HepG2 (cell line): ENCODE results near the gene NR2F1. TPM values are rescaled to one million over a fixed set of nuclear protein-coding genes. Genes with fewer than 3 reads are reported as not detected.

ENCODE experiments used
- ATAC-seq: fragments of 200-7000 bp; cut with Tn5 transposase; 3 replicates; pipeline ENCODE4 v1.9.1; 2020; ENCODE audit warnings: mild to moderate bottlenecking, moderate library complexity
- BruUV-seq: library from RNA; stranded (reverse); fragments of 400-500 nt; replicated peaks from 2 replicates; lab custom pipeline; 2021; lab: Mats Ljungman, UMichigan
- CTCF ChIA-PET: fragments of 300-600 bp; formaldehyde crosslinking; extraction: SDS; loops from one replicate; lab custom pipeline; 2021; ENCODE audit warnings: low total read pairs, inconsistent platforms, low intra/inter-chr PET ratio; lab: Yijun Ruan, JAX
- POLR2A ChIA-PET: fragments of 350-600 bp; sonication (Branson Sonifier 250); formaldehyde crosslinking; loops from one replicate; lab custom pipeline; 2020; ENCODE audit warnings: antibody characterized with exemption, inconsistent platforms; lab: Yijun Ruan, JAX
- DNase-seq: peaks from one replicate; pipeline ENCODE4 v3.0.0-alpha.2; 2015; ENCODE audit warnings: low spot score
- FAIRE-seq: peaks from 3 replicates; lab custom pipeline; 2011; peaks lifted over from hg19 to GRCh38; lab: Jason Lieb, UNC
- H2AFZ ChIP-seq: one replicate; pipeline ENCODE4 v1.6.1; 2011; ENCODE audit warnings: low read length, inconsistent platforms
- H3K27ac ChIP-seq: fragments of 300-600 bp; 3 replicates; pipeline ENCODE4 v1.8.0; 2011; ENCODE audit warnings: mixed run types, mild to moderate bottlenecking, mixed read lengths, low read length, inconsistent platforms; ENCODE audit not compliant: insufficient read depth; ENCODE audit errors: extremely low read length
- H3K27me3 ChIP-seq, 2 experiments: fragments of 200-600 bp in 1 of 2; 2 replicates in 1 of 2; 3 replicates in 1 of 2; pipeline versions ENCODE4 v1.6.0 to v1.8.0; 2011; ENCODE audit warnings: low read length in 2 of 2, mild to moderate bottlenecking in 2 of 2, moderate library complexity in 2 of 2, inconsistent platforms in 1 of 2; ENCODE audit not compliant: insufficient read depth in 2 of 2, control insufficient read depth in 1 of 2
- H3K36me3 ChIP-seq, 2 experiments: fragments of 200-600 bp in 1 of 2; replicated peaks in 1 of 2; 2 replicates in 1 of 2; 3 replicates in 1 of 2; pipeline versions ENCODE4 v1.5.1 to v1.8.0; 2011; ENCODE audit warnings: low read length in 2 of 2, inconsistent platforms in 1 of 2; ENCODE audit not compliant: insufficient read depth in 2 of 2, control insufficient read depth in 1 of 2
- H3K4me1 ChIP-seq: 2 replicates; pipeline ENCODE4 v1.5.1; 2012; ENCODE audit warnings: low read length, inconsistent platforms; ENCODE audit not compliant: insufficient read depth
- H3K4me2 ChIP-seq: 2 replicates; pipeline ENCODE4 v1.6.0; 2011; ENCODE audit warnings: low read depth, low read length, inconsistent platforms
- H3K4me3 ChIP-seq, 3 experiments: fragments of 200-600 bp in 1 of 3; sonication (generic), shearing (Covaris generic) in 1 of 3; replicated peaks in 1 of 3; 2 replicates each; pipeline ENCODE4 v1.5.1; 2011 to 2016; ENCODE audit warnings: low read length in 3 of 3, inconsistent platforms in 2 of 3, low read depth in 2 of 3, mild to moderate bottlenecking in 2 of 3, control low read depth in 1 of 3, mixed read lengths in 1 of 3; ENCODE audit not compliant: insufficient read depth in 1 of 3
- H3K79me2 ChIP-seq: one replicate; pipeline ENCODE4 v1.6.1; 2011; ENCODE audit warnings: low read length, inconsistent platforms; ENCODE audit not compliant: insufficient read depth
- H3K9ac ChIP-seq: 2 replicates; pipeline ENCODE4 v1.6.0; 2011; ENCODE audit warnings: mild to moderate bottlenecking, low read depth, low read length, inconsistent platforms; ENCODE audit not compliant: insufficient read depth
- H3K9me3 ChIP-seq: 2 replicates; pipeline ENCODE4 v1.5.1; 2012; ENCODE audit warnings: mild to moderate bottlenecking, low read length
- H4K20me1 ChIP-seq: 2 replicates; pipeline ENCODE4 v1.6.0; 2011; ENCODE audit warnings: inconsistent platforms, mild to moderate bottlenecking, low read length, moderate library complexity; ENCODE audit not compliant: insufficient read depth
- HNF4G ChIP-seq, 2 experiments: sonication (generic) in 1 of 2; formaldehyde crosslinking in 1 of 2; IDR thresholded peaks; 2 replicates each; pipeline versions ENCODE4 v1.4.0 to v1.6.1; 2011 to 2020; ENCODE audit warnings: borderline replicate concordance in 2 of 2, low read depth in 2 of 2, mild to moderate bottlenecking in 2 of 2, low read length in 1 of 2, missing genetic modification reagents in 1 of 2, moderate library complexity in 1 of 2
- HNRNPLL ChIP-seq: fragments of 200-400 bp; formaldehyde crosslinking; IDR thresholded peaks from 2 replicates; pipeline ENCODE4 v1.6.1; 2017; ENCODE audit warnings: mild to moderate bottlenecking, low read depth, low read length; ENCODE audit not compliant: poor library complexity, severe bottlenecking
- KDM5A ChIP-seq: fragments of 200-600 bp; sonication (generic); IDR thresholded peaks from 2 replicates; pipeline ENCODE4 v1.7.0; 2018; ENCODE audit warnings: antibody characterized with exemption, mild to moderate bottlenecking, low read length, borderline replicate concordance
- NFRKB ChIP-seq: fragments of 450-650 bp; IDR thresholded peaks from 2 replicates; pipeline ENCODE4 v1.6.1; 2017
- YY1 ChIP-seq: IDR thresholded peaks from 2 replicates; pipeline ENCODE4 v1.6.1; 2011; ENCODE audit warnings: low read length, low read depth, moderate library complexity, mild to moderate bottlenecking; ENCODE audit not compliant: insufficient read depth, insufficient replicate concordance
- ZFP36 ChIP-seq: fragments of 150-350 bp; IDR thresholded peaks from 2 replicates; pipeline ENCODE4 v1.6.1; 2018; ENCODE audit warnings: borderline replicate concordance, low read length, low read depth; ENCODE audit not compliant: partially characterized antibody
- ZNF687 ChIP-seq: sonication (generic); formaldehyde crosslinking; IDR thresholded peaks from 2 replicates; pipeline ENCODE4 v1.5.1; 2020; ENCODE audit warnings: mild to moderate bottlenecking, missing genetic modification reagents, moderate library complexity
- ZNF770 ChIP-seq: sonication (generic); formaldehyde crosslinking; IDR thresholded peaks from 2 replicates; pipeline ENCODE4 v1.5.0; 2020; ENCODE audit warnings: mild to moderate bottlenecking, missing genetic modification reagents
- WGBS: methylation state at CpG from one replicate; pipeline ENCODE4 v1.1.6; 2017; ENCODE audit warnings: low lambda C conversion rate; 5-methylcytosine and 5-hydroxymethylcytosine counted together
- in situ Hi-C: cut with HindIII; loops from 2 replicates; pipeline ENCODE4 v1.10.0; 2017; ENCODE audit warnings: low pct_unique_long_range_greater_than_20kb; ENCODE audit not compliant: extremely low pct_ligation_motif_present
- intact Hi-C: fragments of 100-400 bp; cut with micrococcal nuclease; formaldehyde crosslinking; loops from one replicate; pipeline ENCODE4 v1.10.0; 2022; ENCODE audit not compliant: unreplicated experiment
- polyA plus RNA-seq, 8 experiments: library from polyadenylated mRNA; depleted of rRNA in 3 of 8; stranded (reverse) in 7 of 8; unstranded in 1 of 8; fragments of >200 nt; fragmentation: Illumina TruSeq in 4 of 8; extraction: Trizol in 4 of 8; gene quantifications; 2 replicates each; pipeline versions ENCODE4 v1.2.1 to v1.2.3, GENCODE V29; 2011 to 2016; ENCODE audit warnings: low read depth in 4 of 8, missing spikeins in 1 of 8, mixed read lengths in 1 of 8; ENCODE audit not compliant: insufficient read depth in 1 of 8
- total RNA-seq, 5 experiments: library from RNA; depleted of rRNA; stranded (reverse); fragments of >200 nt; fragmentation: Illumina TruSeq; extraction: Trizol; gene quantifications; 2 replicates each; pipeline ENCODE4 v1.2.3, GENCODE V29; 2016; ENCODE audit warnings: low read depth in 1 of 5
- TF ChIP-seq, protein P1 (sequence below): IDR thresholded peaks from 2 replicates; pipeline ENCODE4 v1.6.1; 2016; ENCODE audit warnings: low read depth
- TF ChIP-seq, protein P2 (sequence below): sonication (generic); formaldehyde crosslinking; IDR thresholded peaks from 2 replicates; pipeline ENCODE4 v1.5.0; 2020; ENCODE audit warnings: mild to moderate bottlenecking, missing genetic modification reagents, moderate library complexity

The NR2F1 gene
- total and polyA plus RNA-seq, 2 of the 13 experiments (the other 11 are each of a cell fraction or from before 2014, with no cell fraction given) = 17.1 to 59.7 TPM

DNA sequence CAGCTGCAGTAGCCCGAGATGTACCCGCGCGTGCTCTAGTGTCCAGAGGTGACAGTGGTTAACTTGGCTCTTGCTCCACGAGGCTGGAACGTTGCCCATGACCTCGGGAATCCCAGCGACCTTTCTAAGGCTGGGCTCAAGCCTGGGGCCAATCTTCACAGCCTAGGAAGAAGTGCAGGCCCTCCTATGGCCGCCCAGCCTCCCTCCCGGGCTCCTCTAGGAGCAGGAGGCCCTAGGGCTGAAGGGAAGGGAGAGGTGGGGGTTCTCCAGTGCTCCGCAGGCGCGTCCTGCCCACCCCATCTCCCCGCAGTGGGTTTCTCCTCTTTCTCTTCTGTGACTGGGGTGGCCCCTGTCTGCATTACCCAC, 13.3 kb downstream of the NR2F1 start (continued):
- TF ChIP-seq, protein P1, sequence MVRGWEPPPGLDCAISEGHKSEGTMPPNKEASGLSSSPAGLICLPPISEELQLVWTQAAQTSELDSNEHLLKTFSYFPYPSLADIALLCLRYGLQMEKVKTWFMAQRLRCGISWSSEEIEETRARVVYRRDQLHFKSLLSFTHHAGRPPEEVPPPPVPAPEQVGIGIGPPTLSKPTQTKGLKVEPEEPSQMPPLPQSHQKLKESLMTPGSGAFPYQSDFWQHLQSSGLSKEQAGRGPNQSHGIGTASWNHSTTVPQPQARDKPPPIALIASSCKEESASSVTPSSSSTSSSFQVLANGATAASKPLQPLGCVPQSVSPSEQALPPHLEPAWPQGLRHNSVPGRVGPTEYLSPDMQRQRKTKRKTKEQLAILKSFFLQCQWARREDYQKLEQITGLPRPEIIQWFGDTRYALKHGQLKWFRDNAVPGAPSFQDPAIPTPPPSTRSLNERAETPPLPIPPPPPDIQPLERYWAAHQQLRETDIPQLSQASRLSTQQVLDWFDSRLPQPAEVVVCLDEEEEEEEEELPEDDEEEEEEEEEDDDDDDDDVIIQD (CRISPR knock-in tag) = no peak
- TF ChIP-seq HNF4G (IDR thresholded peaks at IDR 0.05; ENCODE audit: borderline replicate concordance, low read depth, low read length) (no peak), HNF4G (CRISPR knock-in tag; IDR thresholded peaks at IDR 0.05; ENCODE audit: borderline replicate concordance, low read depth) (no peak), YY1 (no peak)

- Histone ChIP-seq H3K9ac (no peak overlapping the region), H3K4me1 (peaks cover 31% of the 10 kb centered on the region), H3K79me2 (no peaks in the 10 kb centered on the region), H3K9me3 (no peaks in the 10 kb centered on the region), H3K27me3 (peaks cover 0 to 16% of the 10 kb centered on the region in 2 experiments; a peak in 1 of 5 replicates), H3K27ac (no peak overlapping the region), H4K20me1 (peaks cover 14% of the 10 kb centered on the region; the same call in 1 of the 2 replicates), H3K36me3 (peaks cover 5 to 16% of the 10 kb centered on the region in 2 experiments), H2AFZ (no peak overlapping the region), H3K4me3 (no peak overlapping the region), H3K4me2 (peak overlapping the region; percentile 34)
- 70% methylated on average over 27 of the region's 40 CpGs for WGBS
- in situ Hi-C loops = no loop called here
- ATAC-seq = peak; percentile 82
- no peak for FAIRE-seq
- BruUV-seq = no TSS peak
- intact Hi-C loops = no loop called here
- peak; percentile 32 for DNase-seq
- ChIA-PET CTCF (interaction anchor here (1.5 kb wide), 1 partner anchor 204 kb away, joined by 6 read pairs; no protein-coding TSS in a partner anchor), POLR2A (no interaction called here)
- TF ChIP-seq ZNF687 (CRISPR knock-in tag) (peak; percentile 41; the same call in 1 of the 2 replicates), KDM5A (no peak), NFRKB (no peak), ZFP36 (peak; percentile 23), HNRNPLL (peak; percentile 28), ZNF770 (CRISPR knock-in tag) (peak; percentile 42; the same call in 1 of the 2 replicates)
- TF ChIP-seq, protein P2, sequence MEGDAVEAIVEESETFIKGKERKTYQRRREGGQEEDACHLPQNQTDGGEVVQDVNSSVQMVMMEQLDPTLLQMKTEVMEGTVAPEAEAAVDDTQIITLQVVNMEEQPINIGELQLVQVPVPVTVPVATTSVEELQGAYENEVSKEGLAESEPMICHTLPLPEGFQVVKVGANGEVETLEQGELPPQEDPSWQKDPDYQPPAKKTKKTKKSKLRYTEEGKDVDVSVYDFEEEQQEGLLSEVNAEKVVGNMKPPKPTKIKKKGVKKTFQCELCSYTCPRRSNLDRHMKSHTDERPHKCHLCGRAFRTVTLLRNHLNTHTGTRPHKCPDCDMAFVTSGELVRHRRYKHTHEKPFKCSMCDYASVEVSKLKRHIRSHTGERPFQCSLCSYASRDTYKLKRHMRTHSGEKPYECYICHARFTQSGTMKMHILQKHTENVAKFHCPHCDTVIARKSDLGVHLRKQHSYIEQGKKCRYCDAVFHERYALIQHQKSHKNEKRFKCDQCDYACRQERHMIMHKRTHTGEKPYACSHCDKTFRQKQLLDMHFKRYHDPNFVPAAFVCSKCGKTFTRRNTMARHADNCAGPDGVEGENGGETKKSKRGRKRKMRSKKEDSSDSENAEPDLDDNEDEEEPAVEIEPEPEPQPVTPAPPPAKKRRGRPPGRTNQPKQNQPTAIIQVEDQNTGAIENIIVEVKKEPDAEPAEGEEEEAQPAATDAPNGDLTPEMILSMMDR (CRISPR knock-in tag) = peak; percentile 68
Observed at GRCh38 chr5:93596676-93597490, 13.9 kb downstream of the NR2F1 start.
